ENCODE data around the gene TRPC4AP. TPM values are rescaled to one million over a fixed set of nuclear protein-coding genes. Genes with fewer than 3 reads are reported as not detected.

The TRPC4AP gene
- polyA plus RNA-seq, 12 donors: 31.0 to 62.0 (median 56.2) TPM; not detected in 1

DNA sequence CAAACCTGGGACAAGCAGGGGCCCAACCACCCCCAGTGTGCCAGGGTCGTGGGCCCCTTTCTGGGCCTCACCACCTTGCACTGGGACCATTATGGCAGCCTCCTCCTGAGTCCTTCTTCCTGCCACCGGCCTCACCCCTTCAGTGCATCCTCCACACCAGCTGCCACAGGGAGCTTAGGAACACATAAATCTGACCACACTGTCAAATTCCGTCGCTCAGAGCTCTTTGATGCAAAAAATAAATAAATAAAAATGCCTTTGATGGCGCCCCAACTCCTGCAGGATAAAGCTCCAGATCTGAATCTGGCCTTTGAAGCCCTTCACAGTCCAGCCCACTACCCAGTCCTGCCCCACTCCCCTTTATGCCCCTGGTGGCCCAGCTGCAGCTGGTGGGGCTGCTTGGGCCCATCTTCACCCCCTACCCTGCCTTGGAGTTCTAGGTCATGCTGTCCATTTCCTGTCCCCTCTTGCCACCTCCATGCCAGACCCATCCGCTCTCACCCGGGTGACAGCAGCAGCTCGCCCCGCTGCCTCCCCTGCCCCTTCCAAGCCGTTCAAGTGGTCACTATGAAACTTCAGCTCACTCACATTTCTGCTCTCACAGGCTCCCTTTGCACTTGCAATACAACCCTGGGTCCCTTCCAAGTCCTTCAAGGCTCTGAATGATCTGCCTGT, 120.9 kb downstream of the TRPC4AP start:
- DNase-seq: no peak

- no peak for DNase-seq
Measured at GRCh38 chr20:34970846-34971560, 121.6 kb downstream of the TRPC4AP start.

DNA sequence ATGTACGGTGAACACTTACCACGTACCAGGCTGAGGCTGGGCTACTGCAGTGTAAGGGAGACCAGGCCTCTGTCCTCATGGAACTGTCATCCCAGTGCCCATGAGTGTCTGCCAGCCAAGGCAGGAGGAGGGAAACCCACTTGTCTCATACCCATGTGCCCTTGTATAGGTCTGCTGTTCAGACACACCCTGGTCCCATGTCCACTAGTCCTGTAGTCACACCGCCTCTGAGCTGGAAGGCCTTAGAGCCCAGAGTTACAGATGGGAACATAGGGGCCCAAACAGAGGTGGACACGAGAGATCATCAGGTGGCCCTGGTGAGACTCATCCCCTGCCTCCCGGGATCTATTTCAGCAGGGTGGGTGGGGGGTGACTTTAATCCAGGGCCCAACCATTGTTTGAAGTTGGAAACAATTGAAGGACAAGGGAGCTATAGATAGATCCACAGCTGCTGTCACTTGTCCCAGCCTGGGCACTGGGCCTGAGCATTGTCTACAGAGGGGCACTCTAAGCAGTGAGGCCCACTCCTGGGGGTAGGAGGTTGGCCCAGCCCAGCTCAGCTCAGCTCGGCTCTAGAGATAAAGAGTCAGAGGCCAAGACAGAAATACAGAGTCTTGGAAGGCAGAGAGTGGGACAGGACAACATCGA, 122.3 kb downstream of the TRPC4AP start:
- no peak for DNase-seq

DNA sequence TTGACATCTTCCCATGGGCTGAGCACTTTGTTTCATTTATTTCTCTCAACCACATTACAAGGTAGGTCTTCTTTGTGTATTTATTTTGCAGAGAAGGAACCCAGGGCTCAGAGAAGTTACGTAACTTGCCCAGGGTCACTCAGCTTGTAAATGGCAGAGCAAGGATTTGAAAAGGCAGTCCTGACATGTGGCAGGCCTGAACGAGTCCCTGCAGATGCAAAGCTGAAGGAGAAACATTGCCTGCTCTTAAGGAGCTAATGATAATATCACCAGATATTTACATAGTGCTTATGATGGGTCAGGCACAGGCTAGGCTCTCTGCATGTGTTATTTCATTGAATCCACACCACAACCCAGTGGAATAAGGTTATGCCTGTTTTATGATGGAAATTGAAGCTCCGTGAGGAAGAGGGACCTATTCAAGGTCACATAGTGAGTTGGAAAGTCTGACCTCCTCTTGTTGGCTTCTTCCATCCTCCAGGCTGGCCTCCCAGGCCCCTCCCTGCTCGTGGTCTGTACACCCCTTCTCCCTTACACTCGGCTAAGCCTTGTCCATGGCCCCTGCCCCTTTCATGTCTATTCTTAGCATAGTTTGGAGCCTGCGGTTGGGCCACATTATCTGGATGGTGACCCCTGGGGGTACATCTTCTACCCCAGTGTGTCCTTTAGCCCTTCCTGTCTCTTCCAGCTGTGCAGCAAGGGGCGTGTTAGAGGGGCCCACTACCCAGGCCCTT, 124.4 kb downstream of the TRPC4AP start:
- no peak for DNase-seq

GRCh38 chr20:34967421-34967820, 125.2 kb downstream of the TRPC4AP start:
- DNase-seq: no peak

GRCh38 chr20:34965051-34965450, 127.6 kb downstream of the TRPC4AP start:
- no peak for DNase-seq

DNA sequence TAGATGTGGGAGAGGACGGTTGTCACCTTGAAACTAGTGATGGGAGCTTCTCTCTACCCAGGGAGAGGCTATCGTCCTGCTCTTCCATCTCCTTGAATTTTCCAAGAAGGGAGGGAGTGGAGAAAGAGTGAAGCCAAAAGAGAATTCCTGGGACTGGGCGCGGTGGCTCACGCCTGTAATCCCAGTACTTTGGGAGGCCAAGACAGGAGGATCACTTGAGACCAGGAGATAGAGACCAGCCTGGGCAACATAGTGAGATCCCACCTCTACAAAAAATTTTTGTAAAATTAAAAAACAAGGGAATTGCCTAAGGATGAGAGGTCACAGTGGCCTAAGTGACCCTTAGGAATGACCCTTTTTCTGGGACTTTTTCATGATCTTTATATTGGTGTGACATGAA, 128.1 kb downstream of the TRPC4AP start:
- no peak for DNase-seq

DNA sequence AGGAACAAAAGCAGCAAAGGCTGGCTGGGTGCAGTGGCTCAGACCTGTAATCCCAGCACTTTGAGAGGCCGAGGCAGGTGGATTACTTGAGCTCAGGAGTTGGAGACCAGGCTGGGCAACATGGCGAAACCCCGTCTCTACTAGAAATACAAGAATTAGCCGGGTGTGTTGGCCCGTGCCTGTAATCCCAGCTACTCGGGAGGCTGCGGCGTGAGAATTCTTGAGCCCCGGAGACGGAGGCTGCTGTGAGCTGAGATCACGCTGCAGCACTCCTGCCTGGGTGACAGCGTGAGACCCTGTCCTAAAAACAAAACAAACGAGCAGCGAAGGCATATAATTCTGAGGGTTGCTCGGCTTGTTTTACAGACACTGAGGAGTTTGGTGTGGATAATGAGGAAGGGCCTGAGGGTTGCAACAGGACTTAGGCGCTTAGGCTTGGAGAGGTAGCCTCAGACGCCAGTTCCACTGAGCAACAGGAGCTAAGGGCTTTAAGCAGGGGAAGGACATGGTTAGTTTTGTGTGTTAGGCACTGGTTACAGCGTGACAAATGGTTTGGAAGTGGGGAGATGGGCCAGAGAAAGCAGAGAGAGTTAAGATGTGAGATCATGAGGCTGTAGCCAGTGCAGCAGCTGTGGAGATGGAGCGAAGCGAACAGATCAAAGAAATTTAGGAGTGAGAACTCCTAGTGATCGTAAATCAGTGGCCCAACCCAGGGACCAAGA, 135.7 kb downstream of the TRPC4AP start:
- no peak for DNase-seq

- DNase-seq: no peak
Measured at GRCh38 chr20:34956041-34956458, 136.6 kb downstream of the TRPC4AP start.

DNA sequence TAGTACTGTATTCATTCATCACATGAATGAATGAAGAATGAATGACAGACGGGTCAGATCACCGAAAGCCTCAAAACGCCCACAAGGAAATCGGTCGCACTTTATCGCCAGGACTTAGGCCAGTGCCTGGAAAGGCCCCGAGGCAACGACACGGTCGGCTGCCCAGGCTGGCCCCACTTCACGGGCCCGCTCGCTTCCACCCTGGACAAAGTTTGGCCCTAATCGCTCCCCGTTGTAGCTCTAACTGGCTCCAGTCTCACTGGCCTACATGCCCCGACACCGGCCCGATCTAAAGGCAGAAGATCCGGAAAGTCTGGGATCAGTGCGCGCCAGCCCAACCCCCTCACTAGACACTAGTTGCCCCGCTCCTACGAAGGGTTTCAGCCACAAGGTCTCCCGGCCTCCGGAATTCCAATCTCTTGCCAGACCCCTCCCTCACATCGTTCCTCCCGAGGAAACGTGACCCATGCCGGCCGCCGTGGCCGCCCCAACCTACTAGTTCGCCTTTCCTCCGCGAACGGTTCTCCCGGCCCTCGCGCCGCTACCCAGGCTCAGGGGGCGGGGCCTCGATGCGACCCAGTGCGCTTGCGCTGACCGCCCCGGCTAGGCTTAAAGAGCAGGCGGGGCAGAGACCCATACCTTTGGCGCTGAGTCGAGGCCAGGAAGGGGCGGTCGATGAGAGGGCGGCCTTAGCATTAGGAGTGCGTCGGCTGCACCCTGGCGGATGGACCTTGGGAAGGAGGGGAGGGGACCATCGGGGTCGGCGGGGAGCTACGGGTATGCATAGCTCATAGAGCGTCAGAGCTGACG, 137.2 kb downstream of the TRPC4AP start, which contains the start of the genes GSS and MYH7B:
Gene GSS (minus strand): TSS at position 576 of the 810 bp plus-strand sequence. CDS start 3,954 bp downstream, outside the sequence.
Gene MYH7B (plus strand): TSS at position 638 of the 810 bp plus-strand sequence. CDS start 22,138 bp downstream, outside the sequence.
- peak; percentile 99 for DNase-seq

GRCh38 chr20:34954904-34955230, 137.7 kb downstream of the TRPC4AP start:
- no peak for DNase-seq

DNA sequence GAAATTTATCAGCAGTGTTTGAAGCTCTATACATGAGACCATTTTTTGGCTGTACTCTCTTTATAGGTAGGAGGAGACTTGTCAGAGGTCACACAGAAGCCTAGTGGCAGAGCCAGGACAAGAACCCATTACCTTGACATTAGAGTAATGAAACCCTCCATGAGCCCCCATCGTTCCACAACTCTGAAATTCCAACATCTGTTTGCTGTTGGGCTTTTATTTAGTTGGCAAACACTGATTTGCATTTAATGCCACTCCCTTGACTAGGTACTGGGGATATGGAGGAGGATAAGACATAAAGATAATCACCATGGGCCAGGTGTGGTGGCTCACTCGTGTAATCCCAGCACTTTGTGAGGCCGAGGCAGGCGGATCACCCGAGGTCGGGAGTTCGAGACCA, 138.6 kb downstream of the TRPC4AP start:
- DNase-seq: no peak

DNA sequence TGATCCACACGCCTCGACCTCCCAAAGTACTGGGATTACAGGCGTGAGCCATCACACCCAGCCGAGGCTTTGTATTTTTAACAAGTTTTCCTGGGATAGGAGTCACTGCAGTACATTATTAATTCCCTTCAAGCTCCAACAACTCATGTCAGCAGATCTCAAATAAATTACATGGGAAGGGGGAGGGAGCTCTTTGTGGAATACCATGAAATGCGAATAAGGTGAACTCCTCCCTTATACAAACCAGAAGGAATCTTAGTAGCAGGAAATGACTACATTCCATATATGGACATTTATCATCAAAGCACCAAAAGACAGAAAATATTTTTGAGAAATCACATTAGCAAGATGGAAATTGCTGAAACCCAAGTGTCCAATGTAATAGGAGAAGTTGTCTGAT, 139.9 kb downstream of the TRPC4AP start:
- DNase-seq: no peak

Other genes starting within 250 kb of the TRPC4AP start
- gene GGT7, start 220.0 kb downstream of the TRPC4AP start, polyA plus RNA-seq (ENCODE audit: insufficient read length in 12 of 12): 10 to 100 TPM in 11 of 12 donors, not detected in 1; 11.4 to 27.7 (median 14.4) TPM
- gene ACSS2, start 216.2 kb downstream of the TRPC4AP start, polyA plus RNA-seq (ENCODE audit: insufficient read length in 12 of 12): 10 to 100 TPM in 11 of 12 donors, not detected in 1; 39.2 to 74.0 (median 58.6) TPM
- gene GSS, start 137.0 kb downstream of the TRPC4AP start, polyA plus RNA-seq (ENCODE audit: insufficient read length in 12 of 12): 10 to 100 TPM in 11 of 12 donors, not detected in 1; 22.6 to 38.8 (median 28.8) TPM
- gene MYH7B, start 136.9 kb downstream of the TRPC4AP start, polyA plus RNA-seq (ENCODE audit: insufficient read length in 12 of 12): 100 to 1,000 TPM in 4 of 12 donors, 10 to 100 TPM in 8; 56.9 to 480 (median 92.0) TPM
- 10 to 100 TPM in 3 of 12 donors, 1 to 10 TPM in 8, not detected in 1; 7.5 to 11.2 (median 9.5) TPM for gene EDEM2, start 54.5 kb upstream of the TRPC4AP start, polyA plus RNA-seq (ENCODE audit: insufficient read length in 12 of 12)
- gene PROCR, start 79.3 kb upstream of the TRPC4AP start, polyA plus RNA-seq (ENCODE audit: insufficient read length in 12 of 12): 10 to 100 TPM in 11 of 12 donors, not detected in 1; 30.2 to 55.4 (median 40.6) TPM
- gene MMP24, start 133.9 kb upstream of the TRPC4AP start, polyA plus RNA-seq (ENCODE audit: insufficient read length in 12 of 12): under 1 TPM in 10 of 12 donors, not detected in 2; 0.19 to 0.77 (median 0.44) TPM
- gene MMP24OS, start 185.3 kb upstream of the TRPC4AP start, polyA plus RNA-seq (ENCODE audit: insufficient read length in 12 of 12): 10 to 100 TPM in 11 of 12 donors, not detected in 1; 15.5 to 99.2 (median 21.3) TPM
- gene EIF6, start 192.0 kb upstream of the TRPC4AP start, polyA plus RNA-seq (ENCODE audit: insufficient read length in 12 of 12): 10 to 100 TPM in 11 of 12 donors, not detected in 1; 54.1 to 88.2 (median 63.3) TPM
- 10 to 100 TPM in 1 of 12 donors, 1 to 10 TPM in 2, not detected in 9; 1.4 to 12.1 (median 4.5) TPM for gene FAM83C, start 199.6 kb upstream of the TRPC4AP start, polyA plus RNA-seq (ENCODE audit: insufficient read length in 12 of 12)

Measured in muscle of arm (tissue), 12 donors.